GM12878 (cell line): Measurements from ENCODE around the gene MAP7. TPM values are rescaled to one million over a fixed set of nuclear protein-coding genes. Genes with fewer than 3 reads are reported as not detected.

Experiments used
- BHLHE40 ChIP-seq, 2 experiments: fragments of 450-650 bp in 1 of 2; IDR thresholded peaks; 2 replicates each; pipeline ENCODE4 v1.6.1; 2011 to 2017; ENCODE audit warnings: low read depth in 2 of 2, borderline replicate concordance in 1 of 2, improper control_type of control experiment in 1 of 2, low read length in 1 of 2, mild to moderate bottlenecking in 1 of 2
- CEBPZ ChIP-seq: fragments of 150-350 bp; IDR thresholded peaks from 2 replicates; pipeline ENCODE4 v1.6.1; 2016; ENCODE audit warnings: low read depth, low read length
- HCFC1 ChIP-seq: fragments of 150-350 bp; IDR thresholded peaks from 2 replicates; pipeline ENCODE4 v1.6.1; 2014; ENCODE audit warnings: low read length
- MLLT1 ChIP-seq: fragments of 450-650 bp; IDR thresholded peaks from 2 replicates; pipeline ENCODE4 v1.6.1; 2016; ENCODE audit warnings: mild to moderate bottlenecking
- NKRF ChIP-seq: fragments of 450-650 bp; conservative IDR thresholded peaks from 2 replicates; pipeline ENCODE4 v1.6.1; 2017; ENCODE audit warnings: mild to moderate bottlenecking, moderate library complexity
- ZNF384 ChIP-seq: IDR thresholded peaks from 2 replicates; pipeline ENCODE4 v1.6.1; 2012; ENCODE audit warnings: low read depth, mild to moderate bottlenecking, low read length, improper control_type of control experiment, borderline replicate concordance
- polyA plus RNA-seq, 11 experiments: library from polyadenylated mRNA; depleted of rRNA in 4 of 11; unstranded in 6 of 11; stranded (reverse) in 5 of 11; fragments of >200 nt; fragmentation: Nextera tagmentation in 4 of 11; fragmentation: Illumina TruSeq in 1 of 11; extraction: Ambion mirVana in 4 of 11; extraction: Trizol in 1 of 11; gene quantifications; 1 replicate in 1 of 11; 2 replicates in 10 of 11; pipeline versions ENCODE4 v1.2.1 to v1.2.3, GENCODE V29; 2011 to 2016; ENCODE audit warnings: inconsistent platforms in 2 of 11, missing spikeins in 2 of 11, low read depth in 1 of 11
- total RNA-seq, 4 experiments: library from RNA; depleted of rRNA in 3 of 4; stranded (reverse); fragments of >200 nt in 3 of 4; fragmentation: Illumina TruSeq in 1 of 4; extraction: Trizol in 1 of 4; gene quantifications; 2 replicates each; pipeline versions ENCODE4 v1.2.1 to v1.2.3, GENCODE V29; 2013 to 2021

The MAP7 gene
- total and polyA plus RNA-seq, 10 of the 15 experiments (the other 5 are each of a cell fraction or from before 2014, with no cell fraction given): 0.04 to 0.17 (median 0.08) TPM; not detected in 2

- TF ChIP-seq MLLT1: no peak
- no peak for TF ChIP-seq HCFC1
- no peak for TF ChIP-seq CEBPZ
- no peak for TF ChIP-seq NKRF
- no peak for TF ChIP-seq ZNF384
- no peak for TF ChIP-seq BHLHE40 (IDR thresholded peaks at IDR 0.05; ENCODE audit: borderline replicate concordance in 1 of 2, low read depth in 2 of 2, low read length in 1 of 2)
Observed at GRCh38 chr6:136404627-136405419, 145.4 kb downstream of the MAP7 start (continued).
